Measurements from ENCODE around the gene FBXW8.

Gene FBXW8

GRCh38 chr12:117032593-117033381 is 122.0 kb downstream of the FBXW8 start:
- H3K4me3 ChIP-seq (ENCODE audit: low read depth in 1 of 2, low read length in 2 of 2): peak overlapping the region in 1 of 2 donors; percentile 35
- H3K9me3 ChIP-seq (ENCODE audit: low read length): no peaks in the 10 kb centered on the region
- peak overlapping the region; percentile 15 for H3K9ac ChIP-seq (ENCODE audit: low read length)
- H3K36me3 ChIP-seq (ENCODE audit: insufficient read depth, low read length): peaks cover 15% of the 10 kb centered on the region
- no peak overlapping the region for H3K27ac ChIP-seq (ENCODE audit: low read depth, low read length)
- peaks cover 21% of the 10 kb centered on the region for H3K4me1 ChIP-seq (ENCODE audit: insufficient read depth, low read length)
- H3K27me3 ChIP-seq (ENCODE audit: control insufficient read depth in 1 of 2, insufficient read depth in 2 of 2, low read length in 2 of 2): peaks cover 12 to 38% of the 10 kb centered on the region in 2 donors

- Histone ChIP-seq H3K4me3 (ENCODE audit: low read depth in 1 of 2, low read length in 2 of 2) (peak overlapping the region in 1 of 2 donors; percentile 35), H3K27me3 (ENCODE audit: control insufficient read depth in 1 of 2, insufficient read depth in 2 of 2, low read length in 2 of 2) (peaks cover 12 to 45% of the 10 kb centered on the region in 2 donors), H3K36me3 (ENCODE audit: insufficient read depth, low read length) (peaks cover 10% of the 10 kb centered on the region), H3K27ac (ENCODE audit: low read depth, low read length) (no peak overlapping the region), H3K9ac (ENCODE audit: low read length) (no peak overlapping the region), H3K9me3 (ENCODE audit: low read length) (no peaks in the 10 kb centered on the region), H3K4me1 (ENCODE audit: insufficient read depth, low read length) (peaks cover 21% of the 10 kb centered on the region)
Measured at GRCh38 chr12:117033382-117034221, 122.9 kb downstream of the FBXW8 start.

GRCh38 chr12:117034249-117034648 is 123.5 kb downstream of the FBXW8 start:
- Histone ChIP-seq H3K4me3 (ENCODE audit: low read depth in 1 of 2, low read length in 2 of 2) (no peak overlapping the region), H3K9me3 (ENCODE audit: low read length) (no peaks in the 10 kb centered on the region), H3K9ac (ENCODE audit: low read length) (no peak overlapping the region), H3K4me1 (ENCODE audit: insufficient read depth, low read length) (peaks cover 21% of the 10 kb centered on the region), H3K27ac (ENCODE audit: low read depth, low read length) (no peak overlapping the region), H3K36me3 (ENCODE audit: insufficient read depth, low read length) (peaks cover 4% of the 10 kb centered on the region), H3K27me3 (ENCODE audit: control insufficient read depth in 1 of 2, insufficient read depth in 2 of 2, low read length in 2 of 2) (peaks cover 12 to 45% of the 10 kb centered on the region in 2 donors)

GRCh38 chr12:117034701-117035151 is 124.0 kb downstream of the FBXW8 start:
- no peak overlapping the region for H3K9ac ChIP-seq (ENCODE audit: low read length)
- H3K9me3 ChIP-seq (ENCODE audit: low read length): no peaks in the 10 kb centered on the region
- no peaks in the 10 kb centered on the region for H3K36me3 ChIP-seq (ENCODE audit: insufficient read depth, low read length)
- no peak overlapping the region for H3K4me3 ChIP-seq (ENCODE audit: low read depth in 1 of 2, low read length in 2 of 2)
- H3K4me1 ChIP-seq (ENCODE audit: insufficient read depth, low read length): peaks cover 21% of the 10 kb centered on the region
- H3K27me3 ChIP-seq (ENCODE audit: control insufficient read depth in 1 of 2, insufficient read depth in 2 of 2, low read length in 2 of 2): peaks cover 12 to 45% of the 10 kb centered on the region in 2 donors
- H3K27ac ChIP-seq (ENCODE audit: low read depth, low read length): no peak overlapping the region

- Histone ChIP-seq H3K27ac (ENCODE audit: low read depth, low read length) (no peak overlapping the region), H3K4me3 (ENCODE audit: low read depth in 1 of 2, low read length in 2 of 2) (no peak overlapping the region), H3K9ac (ENCODE audit: low read length) (no peak overlapping the region), H3K36me3 (ENCODE audit: insufficient read depth, low read length) (no peaks in the 10 kb centered on the region), H3K4me1 (ENCODE audit: insufficient read depth, low read length) (peaks cover 21% of the 10 kb centered on the region), H3K27me3 (ENCODE audit: control insufficient read depth in 1 of 2, insufficient read depth in 2 of 2, low read length in 2 of 2) (peaks cover 12 to 45% of the 10 kb centered on the region in 2 donors), H3K9me3 (ENCODE audit: low read length) (no peaks in the 10 kb centered on the region)
Measured at GRCh38 chr12:117035287-117035686, 124.5 kb downstream of the FBXW8 start.

GRCh38 chr12:117036046-117036445 is 125.3 kb downstream of the FBXW8 start:
- H3K9ac ChIP-seq (ENCODE audit: low read length): no peak overlapping the region
- H3K9me3 ChIP-seq (ENCODE audit: low read length): no peaks in the 10 kb centered on the region
- H3K4me1 ChIP-seq (ENCODE audit: insufficient read depth, low read length): peaks cover 21% of the 10 kb centered on the region
- H3K4me3 ChIP-seq (ENCODE audit: low read depth in 1 of 2, low read length in 2 of 2): no peak overlapping the region
- no peaks in the 10 kb centered on the region for H3K36me3 ChIP-seq (ENCODE audit: insufficient read depth, low read length)
- H3K27ac ChIP-seq (ENCODE audit: low read depth, low read length): no peak overlapping the region
- peaks cover 12 to 45% of the 10 kb centered on the region in 2 donors for H3K27me3 ChIP-seq (ENCODE audit: control insufficient read depth in 1 of 2, insufficient read depth in 2 of 2, low read length in 2 of 2)

GRCh38 chr12:117036547-117036946 is 125.8 kb downstream of the FBXW8 start:
- Histone ChIP-seq H3K9ac (ENCODE audit: low read length) (no peak overlapping the region), H3K27me3 (ENCODE audit: control insufficient read depth in 1 of 2, insufficient read depth in 2 of 2, low read length in 2 of 2) (peaks cover 12 to 45% of the 10 kb centered on the region in 2 donors), H3K9me3 (ENCODE audit: low read length) (no peaks in the 10 kb centered on the region), H3K4me3 (ENCODE audit: low read depth in 1 of 2, low read length in 2 of 2) (no peak overlapping the region), H3K36me3 (ENCODE audit: insufficient read depth, low read length) (no peaks in the 10 kb centered on the region), H3K4me1 (ENCODE audit: insufficient read depth, low read length) (peaks cover 21% of the 10 kb centered on the region), H3K27ac (ENCODE audit: low read depth, low read length) (no peak overlapping the region)

GRCh38 chr12:117037289-117038022 is 126.7 kb downstream of the FBXW8 start:
- H3K27ac ChIP-seq (ENCODE audit: low read depth, low read length): no peak overlapping the region
- H3K9me3 ChIP-seq (ENCODE audit: low read length): no peaks in the 10 kb centered on the region
- no peak overlapping the region for H3K9ac ChIP-seq (ENCODE audit: low read length)
- no peaks in the 10 kb centered on the region for H3K36me3 ChIP-seq (ENCODE audit: insufficient read depth, low read length)
- no peak overlapping the region for H3K4me3 ChIP-seq (ENCODE audit: low read depth in 1 of 2, low read length in 2 of 2)
- H3K4me1 ChIP-seq (ENCODE audit: insufficient read depth, low read length): peaks cover 19% of the 10 kb centered on the region
- peaks cover 12 to 45% of the 10 kb centered on the region in 2 donors for H3K27me3 ChIP-seq (ENCODE audit: control insufficient read depth in 1 of 2, insufficient read depth in 2 of 2, low read length in 2 of 2)

- peaks cover 12 to 42% of the 10 kb centered on the region in 2 donors for H3K27me3 ChIP-seq (ENCODE audit: control insufficient read depth in 1 of 2, insufficient read depth in 2 of 2, low read length in 2 of 2)
- H3K4me1 ChIP-seq (ENCODE audit: insufficient read depth, low read length): peaks cover 12% of the 10 kb centered on the region
- H3K9ac ChIP-seq (ENCODE audit: low read length): no peak overlapping the region
- no peaks in the 10 kb centered on the region for H3K36me3 ChIP-seq (ENCODE audit: insufficient read depth, low read length)
- H3K27ac ChIP-seq (ENCODE audit: low read depth, low read length): no peak overlapping the region
- no peak overlapping the region for H3K4me3 ChIP-seq (ENCODE audit: low read depth in 1 of 2, low read length in 2 of 2)
- H3K9me3 ChIP-seq (ENCODE audit: low read length): no peaks in the 10 kb centered on the region
Measured at GRCh38 chr12:117038023-117038680, 127.4 kb downstream of the FBXW8 start.

GRCh38 chr12:117038919-117039318 is 128.2 kb downstream of the FBXW8 start:
- no peak overlapping the region for H3K4me3 ChIP-seq (ENCODE audit: low read depth in 1 of 2, low read length in 2 of 2)
- peaks cover 6% of the 10 kb centered on the region for H3K4me1 ChIP-seq (ENCODE audit: insufficient read depth, low read length)
- H3K9ac ChIP-seq (ENCODE audit: low read length): no peak overlapping the region
- no peak overlapping the region for H3K27ac ChIP-seq (ENCODE audit: low read depth, low read length)
- no peaks in the 10 kb centered on the region for H3K9me3 ChIP-seq (ENCODE audit: low read length)
- no peaks in the 10 kb centered on the region for H3K36me3 ChIP-seq (ENCODE audit: insufficient read depth, low read length)
- peaks cover 9 to 35% of the 10 kb centered on the region in 2 donors for H3K27me3 ChIP-seq (ENCODE audit: control insufficient read depth in 1 of 2, insufficient read depth in 2 of 2, low read length in 2 of 2)

Data from muscle layer of colon (tissue), 2 donors.